CMK (cell line): ENCODE results near the gene INSRR.

Experiments used
- DNase-seq: peaks from one replicate; pipeline ENCODE4 v3.0.0-alpha.2; 2010; ENCODE audit warnings: low read depth

The INSRR gene

DNA sequence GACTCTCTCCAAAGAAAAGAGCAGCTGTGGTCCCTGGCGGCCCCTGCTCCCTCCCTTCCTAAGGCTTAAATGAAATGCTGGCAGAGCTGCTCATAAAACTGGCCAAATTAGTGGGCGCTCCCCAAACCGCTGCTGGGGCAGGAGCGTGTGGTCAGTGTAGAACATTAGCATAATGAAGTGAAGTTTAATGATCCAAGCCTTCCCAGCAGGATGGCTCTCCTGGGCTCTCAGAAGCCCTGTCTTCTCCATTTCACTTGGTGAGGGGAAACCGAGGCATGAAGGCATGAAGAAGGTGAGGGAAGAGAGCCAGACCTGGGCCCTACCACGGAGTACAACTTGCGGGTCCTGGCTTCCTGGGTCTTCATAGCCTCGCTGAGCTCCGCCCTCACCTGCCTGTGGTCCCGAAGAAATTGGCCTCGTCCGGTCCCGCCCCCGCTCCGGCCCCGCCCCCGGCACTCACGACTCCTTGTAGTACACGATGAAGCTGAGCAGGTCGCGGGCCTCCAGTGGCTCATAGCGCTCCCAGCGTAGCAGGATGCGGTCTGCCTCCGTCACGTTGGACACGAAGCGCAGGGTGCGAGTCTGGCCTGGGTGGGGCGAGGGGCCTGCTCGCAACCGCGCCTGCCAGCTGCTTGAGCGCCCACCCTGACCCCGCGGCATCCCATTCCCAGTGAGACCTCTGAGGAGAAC lies 10.3 kb downstream of the INSRR start:
- no peak for DNase-seq

DNA sequence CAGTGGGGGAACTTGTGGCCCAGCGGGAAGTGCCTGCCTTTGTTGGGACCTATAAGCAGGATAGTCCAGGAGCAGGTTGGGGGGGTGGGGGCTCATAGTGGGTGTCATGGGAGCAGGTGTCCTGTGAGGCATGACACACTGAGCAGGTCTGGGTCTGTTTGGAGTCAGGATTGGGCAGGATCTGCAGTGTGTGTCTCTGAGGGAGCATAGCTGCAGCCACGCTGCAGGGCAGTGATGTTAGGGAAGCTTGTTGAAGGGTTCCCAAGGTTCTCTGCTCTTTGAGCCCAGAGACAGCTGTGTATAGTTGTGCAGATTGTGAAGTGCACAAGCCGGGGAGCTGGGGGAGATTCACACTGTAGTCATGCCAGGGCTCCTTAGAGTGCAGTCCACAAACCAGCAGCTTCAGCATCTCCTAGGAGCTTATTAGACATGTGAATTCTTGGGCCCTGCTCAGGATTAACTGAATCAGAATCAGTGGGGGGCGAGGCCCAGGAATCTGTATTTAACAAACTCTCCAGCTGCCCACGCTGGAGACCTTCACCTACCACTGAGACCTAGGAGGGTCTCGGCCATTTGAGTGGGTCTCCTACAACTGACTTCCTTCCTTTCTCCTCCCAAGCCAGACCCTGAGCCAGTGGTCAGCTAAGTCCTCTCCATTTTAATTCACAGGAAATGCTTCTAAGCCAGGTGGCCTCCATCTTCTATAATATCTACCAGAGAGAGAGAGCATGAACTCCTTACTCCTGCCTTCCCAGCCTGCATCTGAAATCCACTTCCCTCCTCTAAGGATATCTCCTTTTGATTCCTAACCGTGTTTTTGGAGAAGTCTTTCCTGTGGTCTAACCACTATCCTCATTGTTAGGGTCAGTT lies 11.1 kb downstream of the INSRR start:
- DNase-seq, result no peak

DNA sequence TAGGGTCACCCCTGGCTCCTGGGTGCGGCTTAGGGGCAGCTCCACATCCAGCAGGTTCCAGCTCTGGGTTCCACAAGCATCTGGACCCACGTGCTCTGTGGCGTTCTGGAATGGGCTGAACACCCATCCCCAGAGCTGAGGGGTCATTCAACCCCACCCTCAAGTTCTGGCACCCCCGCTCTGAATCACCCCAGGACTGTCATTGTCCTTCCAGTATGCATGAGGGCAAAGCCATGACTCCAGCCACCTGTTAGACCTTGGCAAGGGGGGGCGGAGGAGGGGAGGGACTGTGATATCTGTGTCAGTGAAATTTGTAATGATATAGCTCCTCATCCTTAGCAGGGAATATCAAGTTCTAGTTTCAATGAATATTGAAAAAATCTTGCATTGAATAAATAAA lies 12.3 kb downstream of the INSRR start:
- DNase-seq, result no peak

DNA sequence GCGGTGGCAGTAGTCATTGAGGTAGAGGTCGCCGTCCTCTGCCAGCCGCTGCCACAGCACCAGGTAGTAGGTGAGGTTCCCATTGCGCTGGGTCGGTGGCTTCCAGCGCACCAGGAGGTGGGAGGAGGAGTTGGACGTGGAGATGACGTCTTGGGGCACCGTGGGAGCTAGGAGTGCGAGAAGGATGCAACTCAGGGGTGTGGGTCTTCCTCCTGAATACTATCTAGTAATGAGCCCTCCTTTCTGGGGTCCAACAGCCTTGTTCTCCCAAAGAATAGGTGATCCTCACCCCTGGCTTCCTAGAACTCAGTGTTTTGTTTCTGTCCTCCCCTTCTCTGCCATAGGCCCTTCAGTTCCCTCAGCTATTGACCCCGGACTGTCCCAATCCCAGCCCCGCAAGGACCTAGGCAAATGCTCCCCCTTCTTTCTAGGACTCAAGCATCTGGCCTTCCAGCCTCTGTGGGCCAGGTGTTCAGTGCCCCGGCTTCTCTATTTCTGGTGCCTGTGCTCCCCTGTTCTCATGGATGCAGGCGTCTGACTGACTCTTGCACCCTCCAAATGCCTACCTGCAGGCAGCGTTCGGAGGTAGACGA lies 12.9 kb downstream of the INSRR start:
- no peak for DNase-seq

DNA sequence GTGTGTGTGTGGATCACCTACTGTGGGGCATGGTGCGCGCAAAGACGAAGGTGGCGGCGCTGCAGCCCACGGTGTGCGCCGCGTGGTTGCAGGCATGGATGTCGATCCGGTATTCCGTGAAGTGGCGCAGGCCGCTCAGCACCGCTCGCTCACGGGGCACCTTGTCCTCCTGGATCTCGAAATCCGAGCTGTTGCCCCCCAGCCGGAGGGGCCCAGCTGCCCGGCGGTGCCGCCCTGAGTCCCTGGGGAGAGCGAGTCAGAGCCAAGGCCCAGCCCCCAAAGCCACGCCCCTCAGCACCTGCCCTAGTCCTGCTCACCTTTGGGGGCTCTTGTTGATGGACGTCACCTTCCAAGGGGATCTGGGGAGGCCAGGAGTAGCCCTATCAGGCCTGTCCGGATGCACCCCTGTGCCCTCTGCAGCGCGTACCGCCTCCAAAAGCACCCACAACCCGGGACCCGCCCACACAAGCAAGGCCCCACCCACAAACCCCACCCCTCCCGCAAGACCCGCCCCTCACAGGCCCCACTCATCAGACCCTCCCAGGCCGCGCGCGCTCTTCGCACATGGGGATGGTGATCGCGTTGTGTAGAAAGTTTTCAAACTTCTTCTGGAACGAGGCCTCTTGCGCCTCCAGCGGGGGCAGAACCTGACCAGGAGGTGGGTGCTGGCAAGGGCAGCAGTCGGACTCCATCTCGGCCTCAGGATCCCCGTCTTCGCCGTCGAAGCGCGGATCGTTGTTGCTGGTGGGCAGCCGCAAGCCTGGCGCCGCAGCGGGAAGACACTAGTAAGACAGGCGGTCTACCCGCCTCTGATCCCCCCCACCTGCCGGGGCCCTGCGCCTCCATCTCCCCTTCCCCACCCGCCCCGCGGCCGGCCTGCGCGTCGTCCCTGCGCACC lies 13.6 kb downstream of the INSRR start:
- no peak for DNase-seq

DNA sequence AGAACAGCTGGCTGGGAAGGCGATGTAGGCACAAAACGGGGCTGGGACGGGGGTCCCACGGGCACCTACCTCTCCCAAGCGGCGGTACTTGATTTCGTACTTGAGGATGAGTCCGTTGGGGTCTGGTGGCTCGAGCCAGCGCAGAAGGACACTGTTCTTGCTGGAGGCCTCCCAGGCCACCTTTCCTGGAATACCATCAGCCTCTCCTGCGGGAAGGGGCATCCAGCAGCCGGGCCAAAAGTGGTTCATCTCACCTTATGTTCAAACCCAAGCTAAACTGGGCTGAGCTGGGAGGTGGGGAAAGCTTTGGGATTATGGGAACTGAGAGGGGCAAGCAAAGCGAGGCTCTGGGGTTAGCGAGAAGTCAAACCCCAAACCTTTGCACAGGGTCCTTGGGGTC lies 14.3 kb downstream of the INSRR start:
- no peak for DNase-seq

DNA sequence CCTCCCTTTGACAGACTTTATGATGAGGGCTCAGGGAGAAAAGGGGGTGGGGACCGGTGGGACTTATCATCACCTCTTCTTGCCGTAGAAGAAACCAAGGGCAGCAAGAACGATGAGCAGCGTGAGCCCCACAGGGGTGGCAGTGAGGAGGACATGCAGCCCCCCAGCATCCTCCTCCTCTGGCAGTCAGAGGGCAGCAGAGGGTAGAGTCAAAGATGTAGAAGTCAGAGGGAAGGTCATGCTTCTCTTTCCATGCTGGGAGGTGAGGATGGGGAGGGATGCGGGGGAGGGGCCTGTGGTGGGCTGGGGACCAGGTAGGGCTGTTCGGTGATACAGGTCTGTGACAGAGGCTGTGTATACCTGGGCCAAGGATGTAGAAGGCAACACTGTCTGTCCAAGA lies 14.8 kb downstream of the INSRR start:
- DNase-seq, result no peak

DNA sequence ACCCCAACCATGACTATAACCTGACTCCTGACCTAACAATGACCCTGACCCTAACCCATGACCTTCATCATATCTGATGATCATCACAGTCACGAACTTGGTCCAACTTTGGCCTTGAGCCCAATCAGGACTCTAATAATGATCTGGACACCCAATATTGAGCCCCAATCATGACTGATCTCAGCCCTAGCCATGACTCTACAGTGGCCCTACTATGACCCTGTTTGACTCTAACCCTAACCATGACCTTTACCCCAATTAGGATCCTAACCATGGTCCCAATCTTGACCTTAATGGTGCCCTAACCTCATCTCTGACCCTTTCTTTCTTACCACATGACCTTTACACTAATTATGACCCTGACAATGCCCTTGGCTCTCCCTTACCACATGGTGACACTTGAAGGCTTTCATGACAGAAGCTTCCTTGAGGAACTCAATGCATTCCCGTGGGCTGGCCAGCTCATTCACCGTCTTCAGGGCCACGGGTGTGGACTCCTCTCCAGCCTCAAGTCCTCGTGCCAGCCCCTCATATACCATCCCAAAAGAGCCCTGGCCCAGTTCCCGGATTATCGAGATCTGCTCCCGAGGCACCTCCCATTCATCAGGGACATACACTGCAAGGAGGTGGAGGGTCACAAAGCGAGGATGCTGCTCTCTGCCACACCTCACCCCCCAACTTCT lies 16.2 kb downstream of the INSRR start:
- no peak for DNase-seq

DNA sequence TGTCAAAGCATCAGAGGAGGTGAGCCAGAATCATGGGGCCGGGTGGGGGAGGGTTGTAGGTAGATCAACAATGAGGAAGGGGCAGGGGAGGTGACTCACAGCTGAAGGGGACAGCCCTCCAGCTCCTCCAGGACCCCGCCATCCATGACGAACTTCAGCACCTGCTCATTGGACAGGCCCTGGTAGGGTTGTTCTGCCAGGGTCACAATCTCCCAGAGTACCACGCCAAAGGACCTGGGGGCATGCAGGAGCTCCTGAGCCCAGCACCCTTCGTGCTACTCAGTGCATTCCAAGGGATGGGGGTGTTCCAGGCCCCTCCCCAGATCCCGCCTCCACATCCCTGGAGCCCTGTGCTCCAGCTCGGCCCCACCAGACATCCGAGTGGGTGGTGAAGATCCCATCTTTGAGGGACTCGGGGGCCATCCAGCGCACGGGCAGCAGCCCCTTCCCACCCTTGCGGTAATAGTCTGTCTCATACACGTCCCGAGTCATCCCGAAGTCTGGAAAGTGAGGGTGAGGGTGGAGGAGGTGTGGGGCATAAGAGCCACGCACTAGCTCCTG lies 17.5 kb downstream of the INSRR start:
- DNase-seq, result no peak

DNA sequence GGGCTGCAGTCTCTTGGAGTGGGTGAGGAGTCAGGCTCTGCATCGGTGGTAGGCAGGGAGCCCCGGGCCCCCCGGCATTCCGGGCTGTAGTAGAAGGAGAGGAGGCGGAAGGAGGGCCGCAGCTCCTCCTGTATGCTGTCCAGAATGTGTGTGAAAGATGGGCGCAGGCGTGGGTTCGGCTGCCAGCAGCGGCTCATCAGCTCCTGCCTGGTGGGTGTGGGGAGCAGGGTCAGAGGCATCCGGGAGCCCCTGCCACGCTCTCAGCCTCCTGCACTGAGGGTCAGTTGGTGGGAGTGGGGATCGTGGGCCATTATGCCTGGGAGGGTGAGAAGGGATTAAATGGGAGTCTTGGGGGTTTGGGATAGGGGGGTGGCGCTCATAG lies 18.0 kb downstream of the INSRR start:
- no peak for DNase-seq

DNA sequence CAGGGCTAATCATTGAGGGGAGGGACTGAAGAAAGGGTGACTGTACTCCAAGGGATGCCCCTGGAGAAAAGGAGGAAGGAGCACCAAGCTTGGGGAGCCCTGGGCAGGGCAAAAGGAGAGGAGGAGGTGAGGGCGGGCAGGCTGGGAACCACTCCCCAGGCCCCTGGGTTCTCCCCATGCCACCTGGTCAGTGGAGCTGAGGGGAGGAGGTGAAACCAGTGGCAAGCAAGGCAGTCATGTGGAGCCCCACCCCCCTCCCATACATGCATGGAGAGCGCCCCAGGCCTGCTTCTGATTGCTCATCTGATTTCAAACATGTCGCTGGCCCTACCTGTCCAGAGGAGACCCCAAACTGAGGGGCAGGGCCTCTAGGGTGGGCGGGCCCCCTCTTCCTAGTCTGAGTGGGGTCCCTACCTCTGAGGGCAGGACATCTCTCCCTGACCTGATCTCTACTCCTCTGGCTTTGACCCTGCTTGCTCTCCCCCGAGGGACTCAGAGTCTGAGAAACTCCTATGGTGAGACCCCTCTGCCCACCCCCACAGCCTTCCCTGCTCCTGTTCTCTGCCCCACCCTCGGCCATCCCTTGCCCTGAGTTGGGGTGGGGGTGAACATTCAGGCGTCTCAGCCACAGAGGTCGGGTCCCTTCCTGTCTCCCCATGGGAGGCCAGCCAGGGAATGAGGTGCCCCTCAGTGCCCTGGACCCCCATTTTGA lies 18.6 kb downstream of the INSRR start:
- no peak for DNase-seq

DNA sequence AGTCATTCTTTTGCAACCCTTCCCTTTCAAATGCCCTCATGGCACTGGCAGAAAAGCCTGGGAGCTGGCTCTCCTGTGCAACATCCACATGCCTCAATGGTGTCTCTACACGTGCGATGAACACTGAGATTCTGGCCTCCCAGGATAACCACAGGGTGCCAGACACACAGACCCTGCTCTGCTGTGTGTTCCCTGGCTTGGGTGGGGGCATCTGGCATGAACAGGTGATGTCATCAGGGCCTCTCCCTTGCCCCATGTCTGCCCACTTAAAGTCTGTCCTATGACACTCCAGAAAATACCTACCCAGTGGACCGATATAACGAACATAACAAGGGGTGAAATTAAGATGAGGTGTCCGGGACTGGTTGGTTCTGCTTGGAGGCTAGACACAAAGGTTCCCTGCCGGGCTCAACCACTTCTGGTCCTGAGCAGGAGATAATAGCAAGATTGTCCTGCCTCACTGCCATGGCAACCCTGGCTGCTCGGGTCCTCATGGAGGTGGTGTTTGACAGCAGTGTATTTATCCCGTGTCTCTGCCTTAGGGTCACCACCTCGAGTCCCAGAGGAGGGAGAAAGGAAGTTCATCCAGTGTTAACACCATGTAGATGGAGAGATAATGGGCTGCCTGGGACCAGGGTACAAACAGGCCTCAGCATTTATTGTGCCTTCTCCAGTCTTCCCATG lies 19.3 kb downstream of the INSRR start:
- DNase-seq, result no peak

DNA sequence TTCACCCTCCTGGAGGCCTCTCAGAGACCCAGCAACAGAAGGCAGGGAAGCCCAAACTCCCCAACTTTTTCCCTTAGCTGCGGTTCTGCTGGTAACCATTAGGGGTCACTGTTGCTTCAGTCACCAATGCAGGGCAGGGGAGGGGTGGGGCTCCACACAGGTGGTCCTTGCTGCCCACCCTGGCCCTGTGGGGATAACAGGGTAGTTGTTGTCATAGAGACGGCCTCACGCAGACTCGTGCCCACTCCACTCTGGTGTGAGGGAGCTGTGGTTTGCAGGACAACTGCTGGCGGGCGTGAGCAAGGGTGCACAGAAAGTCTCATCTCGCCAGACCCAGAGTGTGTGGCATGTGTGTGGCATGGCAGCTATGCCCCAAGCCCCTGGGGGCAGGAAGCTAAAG lies 19.9 kb downstream of the INSRR start:
- no peak for DNase-seq

DNA sequence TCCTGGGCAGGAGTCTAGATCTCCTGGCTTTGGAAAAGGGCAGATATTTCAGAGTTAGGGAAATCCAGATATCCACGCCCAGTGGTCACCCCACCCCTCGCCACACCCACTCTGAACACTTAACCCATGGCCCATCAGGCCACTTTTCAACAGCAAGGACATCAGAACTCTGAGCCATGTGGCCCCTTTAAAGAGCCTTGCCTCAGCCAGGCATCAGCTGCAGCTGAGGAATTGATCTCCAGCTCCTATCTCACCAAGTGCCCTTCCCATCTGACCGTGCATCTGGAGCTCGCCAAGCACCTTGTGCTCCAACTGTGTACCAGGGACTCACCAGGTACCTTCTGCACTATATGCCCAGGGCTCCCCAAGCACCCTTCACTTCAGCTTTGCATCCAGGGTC lies 22.0 kb downstream of the INSRR start:
- DNase-seq, result no peak

DNA sequence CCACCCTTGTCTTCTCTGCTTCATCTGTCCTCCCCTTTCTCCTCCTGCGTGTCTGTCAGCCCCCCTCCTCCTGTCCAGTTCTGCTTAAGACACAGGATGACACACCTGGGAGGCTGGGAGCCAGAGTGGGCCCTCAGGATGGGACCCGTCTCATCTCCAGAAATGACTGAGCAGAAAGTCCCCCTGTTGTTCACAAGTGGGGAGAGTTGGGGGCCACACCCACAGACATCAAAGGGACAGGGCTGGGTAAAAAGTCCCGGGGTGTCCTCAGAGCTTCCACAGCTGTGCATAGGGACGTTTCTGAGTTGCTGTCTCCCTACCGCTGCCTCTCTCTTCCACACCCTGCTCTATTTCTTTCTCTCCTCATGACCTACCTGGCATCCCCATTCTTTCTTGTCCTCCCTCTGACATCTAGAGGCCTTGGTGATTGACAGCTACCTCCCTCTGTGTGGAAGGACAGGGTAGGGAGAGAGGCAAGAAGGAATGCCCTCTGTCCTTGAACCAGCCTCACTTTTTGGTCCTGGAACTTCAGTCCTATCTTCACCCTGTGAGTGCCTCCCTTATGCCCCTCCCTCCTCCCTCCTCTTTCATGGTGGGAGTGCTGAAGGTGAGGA lies 22.8 kb downstream of the INSRR start:
- no peak for DNase-seq

DNA sequence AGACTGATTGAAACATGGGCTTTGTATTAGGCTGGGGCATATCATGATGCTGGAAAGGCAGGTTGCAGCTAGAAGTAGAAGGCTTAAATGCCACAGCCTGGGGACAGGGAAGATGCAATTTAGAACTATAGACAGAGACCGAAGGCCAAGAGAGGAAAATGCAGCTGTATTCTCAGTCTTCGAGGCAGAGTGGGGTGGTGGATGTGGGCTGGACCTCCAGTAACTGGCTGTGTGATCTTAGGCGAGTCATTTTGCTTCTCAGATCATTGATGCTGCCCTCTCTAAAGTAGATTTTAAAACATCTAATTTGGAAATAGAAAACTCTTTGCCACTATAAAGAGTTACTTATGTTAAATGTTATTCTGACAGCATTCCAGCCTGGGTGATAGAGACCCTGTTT lies 24.6 kb downstream of the INSRR start:
- DNase-seq, result no peak

DNA sequence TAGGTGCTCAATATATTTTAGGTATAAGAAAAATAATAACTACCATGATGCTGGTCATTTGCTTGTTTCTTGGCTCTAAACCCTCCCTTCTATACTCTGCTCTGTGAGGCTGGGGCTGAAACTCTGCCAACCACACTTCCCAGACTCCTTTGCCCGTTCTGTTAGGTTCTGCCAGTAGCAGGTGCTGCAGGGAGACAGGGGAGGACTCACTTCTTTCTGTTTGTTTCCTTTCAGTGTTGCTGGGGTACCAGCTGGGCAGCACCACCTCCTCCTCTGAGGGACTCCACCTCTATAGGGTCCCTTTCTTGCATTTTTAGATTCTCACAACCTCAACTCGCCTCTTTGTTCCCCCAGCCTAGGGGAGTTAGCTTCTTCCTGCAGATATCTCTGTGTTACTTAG lies 25.3 kb downstream of the INSRR start:
- DNase-seq, result no peak

DNA sequence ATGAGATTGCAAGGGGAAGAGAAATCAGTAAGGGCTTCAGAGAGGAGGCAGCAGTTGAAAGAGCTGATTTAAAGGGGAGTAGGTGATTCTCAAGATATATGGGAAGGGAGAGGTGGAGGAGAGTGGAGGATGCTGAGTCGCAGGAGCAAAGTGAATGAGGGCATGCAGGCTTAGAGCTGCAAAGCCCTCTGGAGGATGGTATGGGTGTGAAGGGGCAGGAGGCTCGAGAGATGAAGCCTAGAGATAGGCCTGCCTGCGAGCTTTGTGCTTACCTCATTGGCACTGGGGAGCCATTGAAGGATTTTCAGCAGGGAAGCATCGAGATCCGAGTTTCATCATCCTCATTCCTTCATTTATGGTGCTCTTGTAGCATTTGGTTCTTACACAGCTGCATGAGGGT lies 26.5 kb downstream of the INSRR start:
- no peak for DNase-seq

DNA sequence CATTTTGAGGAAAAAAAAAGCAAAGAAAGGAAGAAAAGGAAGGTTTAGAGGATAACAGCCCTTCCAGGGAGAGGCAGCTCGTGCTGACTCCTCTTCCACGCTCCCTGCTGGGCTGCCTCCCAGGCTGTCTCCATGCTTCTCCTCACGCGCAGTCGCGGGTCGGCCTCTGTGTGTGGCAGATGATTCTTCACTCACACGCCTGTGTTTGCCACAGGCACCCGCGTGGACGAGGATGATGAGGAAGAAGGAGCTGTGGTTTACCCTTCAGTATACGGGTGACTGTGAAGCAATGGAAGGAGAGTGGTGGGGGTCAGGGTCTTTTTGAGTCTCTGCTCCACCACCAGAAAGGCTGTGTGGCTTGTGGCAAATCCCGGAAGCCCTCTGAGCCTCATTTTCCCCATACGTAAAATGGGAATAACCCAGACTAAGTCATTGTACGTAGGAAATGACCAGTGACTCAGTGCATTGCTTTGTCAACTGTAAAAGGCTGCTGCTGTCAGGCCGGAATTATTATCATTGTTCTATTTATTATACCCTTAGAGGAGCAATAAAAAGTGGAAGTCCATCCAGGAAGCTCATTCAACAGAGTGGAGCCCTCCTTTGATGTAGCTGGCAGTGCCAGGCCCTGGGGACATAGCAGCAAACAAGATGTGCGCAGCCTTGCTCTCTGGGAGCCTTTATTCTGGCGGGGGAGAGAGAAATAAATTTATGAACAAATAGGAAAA lies 30.4 kb downstream of the INSRR start:
- no peak for DNase-seq
